Hematopoietic multipotent progenitor cell treated with erythropoietin and hydrocortisone succinate and interleukin-3 and kit ligand, for 6 days (in vitro differentiated cells): ENCODE results near the gene CPN2.

Experiments used
- DNase-seq: peaks from one replicate; pipeline ENCODE4 v3.0.0-alpha.2; 2015

Gene CPN2

DNA sequence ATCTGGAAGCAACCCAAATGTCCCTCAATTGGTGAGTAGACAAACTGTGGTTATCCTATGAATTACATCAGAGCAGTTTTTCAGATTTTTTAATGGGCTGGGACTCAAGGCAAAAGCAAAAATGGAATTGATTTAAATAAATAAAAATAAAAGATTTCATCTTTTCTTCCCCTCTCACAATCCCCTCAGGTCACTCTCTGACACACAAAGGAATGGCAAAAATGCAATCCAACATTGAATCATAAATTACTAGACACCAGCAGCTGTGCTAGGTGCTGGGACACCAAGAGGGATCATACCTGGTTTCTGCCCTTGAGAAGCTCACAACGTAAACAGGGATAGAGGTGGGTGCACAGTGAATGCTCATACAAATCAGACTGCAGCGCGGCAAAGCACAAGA is 58.8 kb downstream of the CPN2 start:
- DNase-seq = no peak
